Activated CD4-positive, alpha-beta T cell treated with anti-CD3 and anti-CD28 coated beads for 36 hours (primary cell): ENCODE results near the gene P3H2. TPM values are rescaled to one million over a fixed set of nuclear protein-coding genes. Genes with fewer than 3 reads are reported as not detected.

Experiments
- ATAC-seq: fragments of 200-7000 bp; cut with Tn5 transposase; one replicate; pipeline ENCODE4 v1.10.0; 2021; ENCODE audit warnings: mild to moderate bottlenecking, moderate library complexity
- CTCF ChIA-PET: fragments of 350-600 bp; sonication (Branson Sonifier 250); formaldehyde crosslinking; loops from one replicate; lab custom pipeline; 2021; ENCODE audit warnings: antibody characterized with exemption; lab: Charles Lee
- POLR2A ChIA-PET: fragments of 350-600 bp; sonication (Branson Sonifier 250); formaldehyde crosslinking; loops from one replicate; lab custom pipeline; 2021; ENCODE audit warnings: antibody characterized with exemption, inconsistent platforms; lab: Charles Lee
- DNase-seq: peaks from one replicate; pipeline ENCODE4 v3.0.0-alpha.2; 2020
- H3K27ac Mint-ChIP-seq: one replicate; pipeline ENCODE4 v1.8.0; 2021; ENCODE audit warnings: mixed read lengths
- H3K27me3 Mint-ChIP-seq: one replicate; pipeline ENCODE4 v1.8.0; 2021; ENCODE audit warnings: mixed read lengths
- H3K36me3 Mint-ChIP-seq: one replicate; pipeline ENCODE4 v1.8.0; 2021; ENCODE audit warnings: low read depth, mixed read lengths
- H3K4me1 Mint-ChIP-seq: one replicate; pipeline ENCODE4 v1.8.0; 2021; ENCODE audit warnings: mixed read lengths
- H3K4me3 Mint-ChIP-seq: one replicate; pipeline ENCODE4 v1.8.0; 2021; ENCODE audit warnings: mild to moderate bottlenecking, moderate library complexity, mixed read lengths
- H3K9me3 Mint-ChIP-seq: one replicate; pipeline ENCODE4 v1.8.0; 2021; ENCODE audit warnings: low read depth, mixed read lengths
- intact Hi-C, 2 experiments: fragments of 100-400 bp; cut with DNase I in 1 of 2; cut with micrococcal nuclease in 1 of 2; formaldehyde crosslinking; loops; one replicate each; pipeline versions ENCODE4 v1.14.2 to v1.15.1; 2022 to 2024; cut with DNase I, micrococcal nuclease
- total RNA-seq, 2 experiments: library from RNA; stranded (reverse); gene quantifications; one replicate each; pipeline ENCODE4 v1.2.3, GENCODE V29; 2021

P3H2 gene
- total RNA-seq, 2 experiments from 2014 or later: not detected

DNA sequence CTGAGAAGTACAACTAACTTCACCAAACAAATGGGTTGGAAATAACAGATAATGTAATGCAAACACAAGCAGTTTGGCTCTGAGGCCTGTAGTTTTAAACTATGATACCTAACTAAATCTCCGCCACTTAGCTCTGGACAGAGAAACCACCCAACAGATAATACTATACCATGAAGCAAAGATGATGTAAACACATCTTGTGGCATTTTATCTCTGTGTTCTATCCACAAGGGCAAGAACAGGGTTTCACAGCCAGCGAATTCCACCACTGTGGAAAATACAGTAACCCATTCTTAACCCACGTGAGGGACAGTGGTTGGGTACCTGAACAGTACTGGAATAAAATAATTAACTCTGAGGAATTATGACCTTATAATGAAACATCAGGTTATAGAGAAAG is 93.6 kb downstream of the P3H2 start:
- no peak for ATAC-seq
- H3K4me3 Mint-ChIP-seq: no peak overlapping the region
- H3K4me1 Mint-ChIP-seq: peaks cover 6% of the 10 kb centered on the region
- H3K9me3 Mint-ChIP-seq: no peaks in the 10 kb centered on the region
- no peak for DNase-seq
- peaks cover 9% of the 10 kb centered on the region for H3K27me3 Mint-ChIP-seq
- H3K36me3 Mint-ChIP-seq: no peaks in the 10 kb centered on the region
- intact Hi-C loops: no loop called here
- POLR2A ChIA-PET: no interaction called here
- CTCF ChIA-PET: no interaction called here
- no peak overlapping the region for H3K27ac Mint-ChIP-seq

DNA sequence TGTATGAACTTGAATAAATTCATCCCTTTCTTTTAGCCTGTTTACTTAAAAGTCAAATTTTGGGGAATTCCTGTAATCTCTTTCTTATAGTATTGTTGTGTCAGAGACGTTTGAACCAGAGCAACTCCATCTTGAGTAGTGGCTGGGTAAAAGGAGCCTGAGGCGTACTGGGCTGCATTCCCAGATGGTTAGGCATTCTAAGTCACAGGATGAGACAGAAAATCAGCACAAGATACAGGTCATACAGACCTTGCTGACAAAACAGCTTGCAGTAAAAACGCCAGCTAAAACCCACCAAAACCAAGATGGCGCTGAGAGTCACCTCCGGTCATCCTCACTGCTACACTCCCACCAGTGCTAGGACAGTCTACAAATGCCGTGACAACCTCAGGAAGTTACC is 94.5 kb downstream of the P3H2 start:
- no peak overlapping the region for H3K27ac Mint-ChIP-seq
- H3K27me3 Mint-ChIP-seq: peaks cover 10% of the 10 kb centered on the region
- ChIA-PET CTCF (interaction anchor here (0.7 kb wide), 1 partner anchor 348 kb away, joined by 3 read pairs; no protein-coding TSS in a partner anchor), POLR2A (no interaction called here)
- peaks cover 6% of the 10 kb centered on the region for H3K4me1 Mint-ChIP-seq
- H3K36me3 Mint-ChIP-seq: no peaks in the 10 kb centered on the region
- H3K9me3 Mint-ChIP-seq: no peaks in the 10 kb centered on the region
- no peak for ATAC-seq
- no peak overlapping the region for H3K4me3 Mint-ChIP-seq
- no peak for DNase-seq
- intact Hi-C loops: no loop called here

- peaks cover 6% of the 10 kb centered on the region for H3K4me1 Mint-ChIP-seq
- CTCF ChIA-PET: interaction anchor here (0.7 to 1.0 kb wide), 2 partner anchors 8 to 70 kb away, joined by 3 to 4 read pairs; no protein-coding TSS in a partner anchor
- H3K27ac Mint-ChIP-seq: no peak overlapping the region
Measured at GRCh38 chr3:190024912-190025311, 95.8 kb downstream of the P3H2 start.

DNA sequence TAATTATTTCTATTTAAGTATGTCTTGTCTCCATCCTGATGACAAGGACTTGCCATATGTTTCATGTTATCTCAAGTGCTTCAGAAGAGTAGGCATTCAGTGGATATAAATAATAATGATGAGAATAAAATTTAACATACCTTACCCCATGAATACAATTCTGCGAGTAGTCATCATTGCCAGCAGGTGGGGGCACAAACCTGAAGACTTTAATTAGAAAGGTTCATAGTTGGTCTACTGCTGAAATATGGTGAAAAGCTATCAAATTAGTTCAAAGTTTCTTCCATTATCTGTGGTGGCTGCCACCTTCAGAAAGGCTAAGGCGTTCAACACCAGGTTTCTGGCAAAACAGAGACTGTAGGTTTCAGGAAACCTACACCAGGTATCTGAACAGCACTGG is 100.9 kb downstream of the P3H2 start:
- ATAC-seq (no peak), DNase-seq (no peak)
- CTCF ChIA-PET: interaction anchor here (1.1 kb wide), 1 partner anchor 12 kb away, joined by 3 read pairs; no protein-coding TSS in a partner anchor
- peaks cover 4% of the 10 kb centered on the region for H3K4me1 Mint-ChIP-seq
- no peak overlapping the region for H3K4me3 Mint-ChIP-seq
- POLR2A ChIA-PET: no interaction called here
- intact Hi-C loops: loop anchor here (5.0 kb wide), 2 partner anchors 182 to 187 kb away; no protein-coding TSS in a partner anchor
- H3K27ac Mint-ChIP-seq: no peak overlapping the region
- no peaks in the 10 kb centered on the region for H3K36me3 Mint-ChIP-seq
- no peaks in the 10 kb centered on the region for H3K9me3 Mint-ChIP-seq
- peaks cover 17% of the 10 kb centered on the region for H3K27me3 Mint-ChIP-seq

More at GRCh38 chr3:190024912-190025311, 95.8 kb downstream of the P3H2 start:
- ATAC-seq (no peak), DNase-seq (no peak)
- Mint-ChIP-seq H3K27me3 (peaks cover 12% of the 10 kb centered on the region), H3K36me3 (no peaks in the 10 kb centered on the region), H3K4me3 (no peak overlapping the region), H3K9me3 (no peaks in the 10 kb centered on the region)
- POLR2A ChIA-PET: no interaction called here
- intact Hi-C loops: no loop called here

- ChIA-PET CTCF (no interaction called here), POLR2A (no interaction called here)
- H3K36me3 Mint-ChIP-seq: no peaks in the 10 kb centered on the region
- no peaks in the 10 kb centered on the region for H3K4me1 Mint-ChIP-seq
- intact Hi-C loops: loop anchor here (5.0 kb wide), 2 partner anchors 183 to 188 kb away; no protein-coding TSS in a partner anchor
- peaks cover 22% of the 10 kb centered on the region for H3K27me3 Mint-ChIP-seq
- ATAC-seq (no peak), DNase-seq (no peak)
- H3K27ac Mint-ChIP-seq: no peak overlapping the region
- H3K4me3 Mint-ChIP-seq: no peak overlapping the region
- H3K9me3 Mint-ChIP-seq: no peaks in the 10 kb centered on the region
Measured at GRCh38 chr3:190019006-190019405, 101.7 kb downstream of the P3H2 start.

GRCh38 chr3:190018460-190018859 is 102.2 kb downstream of the P3H2 start:
- Mint-ChIP-seq H3K4me3 (no peak overlapping the region), H3K4me1 (no peaks in the 10 kb centered on the region), H3K27me3 (peaks cover 22% of the 10 kb centered on the region), H3K9me3 (no peaks in the 10 kb centered on the region), H3K27ac (no peak overlapping the region), H3K36me3 (no peaks in the 10 kb centered on the region)
- POLR2A ChIA-PET: no interaction called here
- intact Hi-C loops: loop anchor here (5.0 kb wide), 2 partner anchors 184 to 189 kb away; no protein-coding TSS in a partner anchor
- DNase-seq: no peak
- CTCF ChIA-PET: no interaction called here
- ATAC-seq: no peak

DNA sequence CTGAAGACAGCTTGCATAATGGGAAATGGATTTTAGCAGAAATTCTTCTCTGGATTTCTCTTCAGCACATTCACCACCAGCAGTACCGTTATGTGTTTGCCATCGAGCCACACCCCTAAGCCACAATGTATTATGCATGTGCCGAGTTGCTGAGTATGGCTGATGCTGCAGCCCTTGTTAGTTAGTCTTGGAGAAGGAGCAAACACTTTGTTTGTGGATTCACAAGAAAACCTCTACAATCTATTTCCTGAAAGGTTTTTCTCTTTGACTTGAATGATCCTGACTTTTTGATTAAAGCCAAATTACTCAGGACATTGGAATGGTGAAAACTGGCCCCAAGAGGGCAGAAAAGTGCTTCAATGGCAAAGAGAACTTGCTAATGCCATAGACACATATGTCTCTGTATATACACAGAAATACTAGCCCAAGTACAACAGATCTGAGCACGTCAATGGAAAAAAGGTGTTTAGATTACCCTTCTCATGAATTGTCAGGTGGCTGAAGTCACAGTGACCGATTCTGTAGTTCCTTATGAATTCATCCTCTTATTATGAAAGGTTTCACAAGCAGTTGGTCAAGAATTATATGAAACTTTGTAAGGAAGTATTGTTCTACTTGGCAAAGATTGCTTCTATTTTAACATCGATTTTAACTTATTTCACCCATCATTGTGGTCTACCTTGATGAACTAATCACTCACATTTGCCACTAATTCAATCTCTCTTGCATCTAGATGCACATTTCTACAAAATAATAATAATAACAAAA is 103.0 kb downstream of the P3H2 start:
- no peaks in the 10 kb centered on the region for H3K4me1 Mint-ChIP-seq
- CTCF ChIA-PET: interaction anchor here (0.6 kb wide), 1 partner anchor 28 kb away, joined by 3 read pairs; no protein-coding TSS in a partner anchor

GRCh38 chr3:190016966-190017365 is 103.7 kb downstream of the P3H2 start:
- H3K4me1 Mint-ChIP-seq: no peaks in the 10 kb centered on the region
- H3K27ac Mint-ChIP-seq: no peak overlapping the region
- ATAC-seq: no peak
- no peak overlapping the region for H3K4me3 Mint-ChIP-seq
- intact Hi-C loops: loop anchor here (5.0 kb wide), 2 partner anchors 185 to 190 kb away; no protein-coding TSS in a partner anchor
- POLR2A ChIA-PET: no interaction called here
- H3K9me3 Mint-ChIP-seq: no peaks in the 10 kb centered on the region
- peaks cover 24% of the 10 kb centered on the region for H3K27me3 Mint-ChIP-seq
- H3K36me3 Mint-ChIP-seq: no peaks in the 10 kb centered on the region
- CTCF ChIA-PET: interaction anchor here (0.6 kb wide), 1 partner anchor 29 kb away, joined by 3 read pairs; no protein-coding TSS in a partner anchor
- no peak for DNase-seq

More for the DNA sequence above, 103.0 kb downstream of the P3H2 start:
- H3K27ac Mint-ChIP-seq: no peak overlapping the region
- no peak for ATAC-seq
- H3K9me3 Mint-ChIP-seq: no peaks in the 10 kb centered on the region
- H3K36me3 Mint-ChIP-seq: no peaks in the 10 kb centered on the region
- peaks cover 20% of the 10 kb centered on the region for H3K27me3 Mint-ChIP-seq
- no peak for DNase-seq
- no peak overlapping the region for H3K4me3 Mint-ChIP-seq
- intact Hi-C loops: loop anchor here (5.0 kb wide), 2 partner anchors 185 to 190 kb away; no protein-coding TSS in a partner anchor
- POLR2A ChIA-PET: no interaction called here

DNA sequence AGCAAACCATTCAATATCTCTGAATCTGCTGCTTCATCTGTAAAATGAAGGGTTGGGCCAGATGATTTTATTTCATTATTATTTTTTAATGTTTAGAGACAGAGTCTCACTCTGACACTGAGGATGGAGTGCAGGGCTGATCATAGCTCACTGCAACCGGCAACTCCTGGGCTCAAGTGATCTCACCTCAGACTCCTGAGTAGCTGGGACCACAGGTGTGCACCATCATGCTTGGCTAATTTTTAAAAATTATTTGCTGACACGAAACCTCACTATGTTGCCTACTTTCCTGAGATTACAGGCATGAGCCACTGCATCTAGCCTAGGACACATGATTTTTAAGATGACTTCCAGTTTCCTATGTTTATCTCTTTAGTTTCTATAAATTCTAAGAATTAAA is 105.8 kb downstream of the P3H2 start:
- no peaks in the 10 kb centered on the region for H3K9me3 Mint-ChIP-seq
- intact Hi-C loops: loop anchor here (5.0 kb wide), 2 partner anchors 187 to 192 kb away; no protein-coding TSS in a partner anchor
- no peak for ATAC-seq
- no peaks in the 10 kb centered on the region for H3K36me3 Mint-ChIP-seq
- CTCF ChIA-PET: no interaction called here
- no peak overlapping the region for H3K27ac Mint-ChIP-seq
- peaks cover 21% of the 10 kb centered on the region for H3K27me3 Mint-ChIP-seq
- no peaks in the 10 kb centered on the region for H3K4me1 Mint-ChIP-seq
- no peak overlapping the region for H3K4me3 Mint-ChIP-seq
- POLR2A ChIA-PET: no interaction called here
- no peak for DNase-seq

- CTCF ChIA-PET: interaction anchor here (0.7 kb wide), 1 partner anchor 47 kb away, joined by 3 read pairs; no protein-coding TSS in a partner anchor
- ATAC-seq: no peak
- H3K9me3 Mint-ChIP-seq: no peaks in the 10 kb centered on the region
- POLR2A ChIA-PET: no interaction called here
- no peaks in the 10 kb centered on the region for H3K36me3 Mint-ChIP-seq
- H3K4me3 Mint-ChIP-seq: no peak overlapping the region
- peaks cover 21% of the 10 kb centered on the region for H3K27me3 Mint-ChIP-seq
- H3K4me1 Mint-ChIP-seq: no peaks in the 10 kb centered on the region
- H3K27ac Mint-ChIP-seq: no peak overlapping the region
- DNase-seq: no peak
- intact Hi-C loops: no loop called here
Measured at GRCh38 chr3:190013943-190014924, 106.5 kb downstream of the P3H2 start.

GRCh38 chr3:190012784-190013183 is 107.9 kb downstream of the P3H2 start:
- Mint-ChIP-seq H3K4me1 (no peaks in the 10 kb centered on the region), H3K27me3 (peaks cover 25% of the 10 kb centered on the region), H3K27ac (no peak overlapping the region), H3K36me3 (no peaks in the 10 kb centered on the region), H3K4me3 (no peak overlapping the region), H3K9me3 (no peaks in the 10 kb centered on the region)
- no peak for ATAC-seq
- intact Hi-C loops: no loop called here
- DNase-seq: no peak
- ChIA-PET CTCF (interaction anchor here (0.6 kb wide), 1 partner anchor 252 kb away, joined by 3 read pairs; no protein-coding TSS in a partner anchor), POLR2A (no interaction called here)
